ENCODE results near the gene MIEF1.

DNA sequence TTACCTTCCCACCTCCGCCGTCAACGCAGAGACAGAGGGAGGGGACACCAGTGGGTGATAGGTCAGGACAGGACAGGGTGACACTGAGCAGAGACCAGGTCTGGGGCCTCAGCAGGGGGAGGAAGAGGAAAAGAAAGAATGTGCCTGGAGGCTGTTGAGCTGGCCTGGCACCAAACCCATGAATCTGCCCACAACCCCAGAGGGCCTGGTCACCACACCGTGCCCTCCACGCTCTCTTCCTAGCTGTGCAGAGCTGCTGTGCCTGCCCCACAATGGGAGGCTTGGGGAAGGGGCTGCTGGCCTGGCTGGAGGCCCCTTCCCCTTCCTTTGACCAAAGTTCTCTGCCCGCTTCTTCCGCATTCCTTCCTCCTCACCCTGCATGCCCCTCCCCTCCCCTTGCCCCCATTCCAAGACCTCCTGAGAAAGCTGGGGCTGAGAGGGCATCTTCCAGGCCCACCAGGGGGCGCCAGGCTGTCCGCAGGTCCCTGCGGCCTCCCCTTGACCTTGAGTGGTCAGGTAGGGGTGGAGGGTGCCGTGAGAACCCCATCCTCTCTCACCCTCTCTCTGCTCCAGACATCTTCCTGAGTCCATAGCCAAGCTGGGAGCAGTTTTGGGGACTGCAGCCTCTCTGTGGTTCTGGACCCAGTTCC, 57.5 kb downstream of the MIEF1 start:
- TF ChIP-seq, protein P1, sequence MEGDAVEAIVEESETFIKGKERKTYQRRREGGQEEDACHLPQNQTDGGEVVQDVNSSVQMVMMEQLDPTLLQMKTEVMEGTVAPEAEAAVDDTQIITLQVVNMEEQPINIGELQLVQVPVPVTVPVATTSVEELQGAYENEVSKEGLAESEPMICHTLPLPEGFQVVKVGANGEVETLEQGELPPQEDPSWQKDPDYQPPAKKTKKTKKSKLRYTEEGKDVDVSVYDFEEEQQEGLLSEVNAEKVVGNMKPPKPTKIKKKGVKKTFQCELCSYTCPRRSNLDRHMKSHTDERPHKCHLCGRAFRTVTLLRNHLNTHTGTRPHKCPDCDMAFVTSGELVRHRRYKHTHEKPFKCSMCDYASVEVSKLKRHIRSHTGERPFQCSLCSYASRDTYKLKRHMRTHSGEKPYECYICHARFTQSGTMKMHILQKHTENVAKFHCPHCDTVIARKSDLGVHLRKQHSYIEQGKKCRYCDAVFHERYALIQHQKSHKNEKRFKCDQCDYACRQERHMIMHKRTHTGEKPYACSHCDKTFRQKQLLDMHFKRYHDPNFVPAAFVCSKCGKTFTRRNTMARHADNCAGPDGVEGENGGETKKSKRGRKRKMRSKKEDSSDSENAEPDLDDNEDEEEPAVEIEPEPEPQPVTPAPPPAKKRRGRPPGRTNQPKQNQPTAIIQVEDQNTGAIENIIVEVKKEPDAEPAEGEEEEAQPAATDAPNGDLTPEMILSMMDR (IDR thresholded peaks at IDR 0.05 in 4 of 5, conservative IDR thresholded peaks at IDR 0.05 in 1 of 5): peak in 1 of 5 experiments; percentile 27
- no peak for TF ChIP-seq POLR2A (IDR thresholded peaks at IDR 0.05)

Data from gastrocnemius medialis (tissue), 4 donors.